Upper lobe of left lung (tissue), 4 donors: ENCODE measurements around the gene IGFBP7.

ENCODE experiments used
- EP300 ChIP-seq, 4 donors: sonication (generic); formaldehyde crosslinking; IDR thresholded peaks; one replicate each; pipeline ENCODE4 v1.5.1; 2017; ENCODE audit warnings: antibody characterized with exemption in 4 of 4, control low read depth in 2 of 4
- POLR2AphosphoS5 ChIP-seq, 2 donors: sonication (generic); formaldehyde crosslinking; IDR thresholded peaks; one replicate each; pipeline ENCODE4 v1.5.1; 2017; ENCODE audit warnings: antibody characterized with exemption in 2 of 2
- TF ChIP-seq, protein P1 (sequence below), 6 experiments: fragments of 450-650 bp in 4 of 6; fragments of 200-600 bp in 2 of 6; sonication (generic) in 2 of 6; IDR thresholded peaks; one replicate each; pipeline ENCODE4 v1.5.1; 2016 to 2019; ENCODE audit warnings: antibody characterized with exemption in 6 of 6

DNA sequence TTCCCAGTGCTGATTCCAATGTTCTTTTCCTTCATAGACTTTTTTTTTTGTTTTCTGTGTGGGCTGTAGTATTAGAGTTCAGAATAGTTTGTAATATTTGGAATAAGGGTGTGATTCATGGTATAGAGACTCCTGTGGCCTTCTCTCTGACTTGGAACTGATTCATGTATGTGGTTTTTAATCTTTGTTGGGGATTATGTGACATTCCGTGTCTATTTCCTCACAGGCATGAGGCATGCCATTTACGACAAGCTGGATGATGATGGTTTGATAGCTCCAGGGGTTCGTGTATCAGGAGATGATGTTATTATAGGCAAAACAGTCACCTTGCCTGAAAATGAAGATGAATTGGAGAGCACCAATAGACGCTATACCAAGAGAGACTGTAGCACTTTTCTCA lies 87.1 kb downstream of the IGFBP7 start:
- TF ChIP-seq, protein P1, sequence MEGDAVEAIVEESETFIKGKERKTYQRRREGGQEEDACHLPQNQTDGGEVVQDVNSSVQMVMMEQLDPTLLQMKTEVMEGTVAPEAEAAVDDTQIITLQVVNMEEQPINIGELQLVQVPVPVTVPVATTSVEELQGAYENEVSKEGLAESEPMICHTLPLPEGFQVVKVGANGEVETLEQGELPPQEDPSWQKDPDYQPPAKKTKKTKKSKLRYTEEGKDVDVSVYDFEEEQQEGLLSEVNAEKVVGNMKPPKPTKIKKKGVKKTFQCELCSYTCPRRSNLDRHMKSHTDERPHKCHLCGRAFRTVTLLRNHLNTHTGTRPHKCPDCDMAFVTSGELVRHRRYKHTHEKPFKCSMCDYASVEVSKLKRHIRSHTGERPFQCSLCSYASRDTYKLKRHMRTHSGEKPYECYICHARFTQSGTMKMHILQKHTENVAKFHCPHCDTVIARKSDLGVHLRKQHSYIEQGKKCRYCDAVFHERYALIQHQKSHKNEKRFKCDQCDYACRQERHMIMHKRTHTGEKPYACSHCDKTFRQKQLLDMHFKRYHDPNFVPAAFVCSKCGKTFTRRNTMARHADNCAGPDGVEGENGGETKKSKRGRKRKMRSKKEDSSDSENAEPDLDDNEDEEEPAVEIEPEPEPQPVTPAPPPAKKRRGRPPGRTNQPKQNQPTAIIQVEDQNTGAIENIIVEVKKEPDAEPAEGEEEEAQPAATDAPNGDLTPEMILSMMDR (IDR thresholded peaks at IDR 0.05): no peak
- TF ChIP-seq POLR2AphosphoS5 (IDR thresholded peaks at IDR 0.05) (no peak), EP300 (IDR thresholded peaks at IDR 0.05) (no peak)
